HepG2 (cell line): ENCODE results near the gene MIF4GD. TPM values are rescaled to one million over a fixed set of nuclear protein-coding genes. Genes with fewer than 3 reads are reported as not detected.

Experiments
- AGO1 ChIP-seq: fragments of 200-400 bp; formaldehyde crosslinking; IDR thresholded peaks from 2 replicates; pipeline ENCODE4 v1.6.1; 2017; ENCODE audit warnings: mild to moderate bottlenecking, low read depth, low read length, moderate library complexity; ENCODE audit not compliant: poor library complexity, severe bottlenecking
- CBX1 ChIP-seq: IDR thresholded peaks from one replicate; pipeline ENCODE4 v1.6.1; 2016; ENCODE audit warnings: antibody characterized with exemption, low read depth
- CREM ChIP-seq, 2 experiments: sonication (generic) in 1 of 2; formaldehyde crosslinking in 1 of 2; IDR thresholded peaks; 2 replicates each; pipeline versions ENCODE4 v1.4.0 to v1.6.1; 2016 to 2020; ENCODE audit warnings: antibody characterized with exemption in 1 of 2, mild to moderate bottlenecking in 1 of 2, missing genetic modification reagents in 1 of 2
- EEA1 ChIP-seq: sonication (generic); formaldehyde crosslinking; IDR thresholded peaks from 2 replicates; pipeline ENCODE4 v1.5.1; 2020; ENCODE audit warnings: mild to moderate bottlenecking, missing genetic modification reagents, borderline replicate concordance
- GABPB1 ChIP-seq: IDR thresholded peaks from 2 replicates; pipeline ENCODE4 v1.6.1; 2016; ENCODE audit warnings: mild to moderate bottlenecking, missing genetic modification reagents, moderate library complexity, missing compliant biosample characterization
- MAFF ChIP-seq: IDR thresholded peaks from 2 replicates; pipeline ENCODE4 v1.6.1; 2011; ENCODE audit warnings: low read depth, low read length, improper control_type of control experiment
- MED1 ChIP-seq: sonication (generic); formaldehyde crosslinking; IDR thresholded peaks from 2 replicates; pipeline ENCODE4 v1.4.0; 2020; ENCODE audit warnings: missing genetic modification reagents
- NR2C2 ChIP-seq: sonication (generic); formaldehyde crosslinking; IDR thresholded peaks from 2 replicates; pipeline ENCODE4 v1.4.0; 2020; ENCODE audit warnings: missing genetic modification reagents, mild to moderate bottlenecking, moderate library complexity, borderline replicate concordance
- PHB2 ChIP-seq: fragments of 450-650 bp; IDR thresholded peaks from 2 replicates; pipeline ENCODE4 v1.6.1; 2018; ENCODE audit not compliant: partially characterized antibody
- PHF20 ChIP-seq: sonication (generic); formaldehyde crosslinking; IDR thresholded peaks from 2 replicates; pipeline ENCODE4 v1.5.0; 2020; ENCODE audit warnings: mild to moderate bottlenecking, missing genetic modification reagents
- TAF15 ChIP-seq: fragments of 200-400 bp; formaldehyde crosslinking; IDR thresholded peaks from one replicate; pipeline ENCODE4 v1.6.1; 2018; ENCODE audit warnings: mild to moderate bottlenecking, low read depth, low read length; ENCODE audit not compliant: poor library complexity, severe bottlenecking
- TCF7L2 ChIP-seq: IDR thresholded peaks from 2 replicates; pipeline ENCODE4 v1.6.1; 2011; ENCODE audit warnings: mild to moderate bottlenecking, low read depth, low read length, moderate library complexity
- TEAD2 ChIP-seq: sonication (generic); formaldehyde crosslinking; IDR thresholded peaks from 2 replicates; pipeline ENCODE4 v1.9.0; 2021; ENCODE audit warnings: missing genetic modification reagents
- ZNF839 ChIP-seq: sonication (generic); formaldehyde crosslinking; IDR thresholded peaks from 2 replicates; pipeline ENCODE4 v1.4.0; 2020; ENCODE audit warnings: missing genetic modification reagents, mild to moderate bottlenecking, borderline replicate concordance
- polyA plus RNA-seq, 8 experiments: library from polyadenylated mRNA; depleted of rRNA in 3 of 8; stranded (reverse) in 7 of 8; unstranded in 1 of 8; fragments of >200 nt; fragmentation: Illumina TruSeq in 4 of 8; extraction: Trizol in 4 of 8; gene quantifications; 2 replicates each; pipeline versions ENCODE4 v1.2.1 to v1.2.3, GENCODE V29; 2011 to 2016; ENCODE audit warnings: low read depth in 4 of 8, missing spikeins in 1 of 8, mixed read lengths in 1 of 8; ENCODE audit not compliant: insufficient read depth in 1 of 8
- total RNA-seq, 5 experiments: library from RNA; depleted of rRNA; stranded (reverse); fragments of >200 nt; fragmentation: Illumina TruSeq; extraction: Trizol; gene quantifications; 2 replicates each; pipeline ENCODE4 v1.2.3, GENCODE V29; 2016; ENCODE audit warnings: low read depth in 1 of 5
- TF ChIP-seq, protein P1 (sequence below): sonication (generic); formaldehyde crosslinking; IDR thresholded peaks from 2 replicates; pipeline ENCODE4 v1.4.0; 2020; ENCODE audit warnings: low read depth, mild to moderate bottlenecking, missing genetic modification reagents
- TF ChIP-seq, protein P2 (sequence below): sonication (generic); formaldehyde crosslinking; IDR thresholded peaks from 2 replicates; pipeline ENCODE4 v1.9.0; 2022; ENCODE audit warnings: low read depth, missing genetic modification reagents
- TF ChIP-seq, protein P3 (sequence below): sonication (generic); formaldehyde crosslinking; conservative IDR thresholded peaks from 2 replicates; pipeline ENCODE4 v1.8.0; 2022; ENCODE audit warnings: low read depth, missing genetic modification reagents
- TF ChIP-seq, protein P4 (sequence below): sonication (generic); formaldehyde crosslinking; IDR thresholded peaks from 2 replicates; pipeline ENCODE4 v1.4.0; 2020; ENCODE audit warnings: mild to moderate bottlenecking, missing genetic modification reagents

The MIF4GD gene
- total and polyA plus RNA-seq, 2 of the 13 experiments (the other 11 are each of a cell fraction or from before 2014, with no cell fraction given), result 14.0 to 28.0 TPM

DNA sequence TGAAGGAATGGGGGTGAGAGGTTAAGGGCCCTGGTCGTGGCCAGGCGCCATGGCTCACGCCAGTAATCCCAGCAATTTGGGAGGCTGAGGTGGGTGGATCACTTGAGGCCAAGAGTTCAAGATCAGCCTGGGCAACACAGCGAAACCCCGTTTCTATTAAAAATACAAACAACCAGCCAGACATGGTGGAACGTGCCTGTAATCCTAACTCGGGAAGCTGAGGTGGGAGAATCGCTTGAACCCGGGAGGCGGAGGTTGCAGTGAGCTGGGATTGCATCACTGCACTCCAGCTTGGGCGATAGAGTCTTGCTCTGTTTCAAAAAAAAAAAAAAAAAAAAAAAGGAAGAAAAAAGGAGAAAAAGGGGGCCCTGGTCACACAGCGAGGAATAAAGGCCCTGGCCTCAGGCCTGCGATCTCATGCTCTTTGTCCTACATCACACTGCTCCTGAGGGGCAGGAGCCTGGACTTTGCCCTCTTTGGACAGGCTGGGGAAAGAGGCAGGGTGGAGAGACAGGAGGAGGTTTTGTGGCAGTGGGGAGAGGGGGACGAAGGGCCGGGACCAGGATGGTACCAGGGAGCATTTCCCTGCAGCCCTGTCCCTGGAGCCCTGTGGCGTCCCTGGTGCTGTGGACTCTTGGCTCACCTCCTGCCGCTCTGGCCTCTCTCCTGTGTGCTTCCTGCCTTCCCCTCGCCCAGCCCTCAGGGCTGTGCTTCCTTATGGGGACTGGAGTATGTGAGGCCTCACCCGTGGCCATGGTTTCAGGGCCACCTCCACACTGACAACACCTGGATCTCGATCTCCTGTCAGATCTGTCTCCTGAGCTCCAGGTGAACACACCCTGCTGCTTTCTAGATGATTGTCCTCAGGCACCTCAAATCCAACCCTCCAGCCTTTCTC, 38.0 kb upstream of the MIF4GD start (continued):
- TF ChIP-seq, protein P1, sequence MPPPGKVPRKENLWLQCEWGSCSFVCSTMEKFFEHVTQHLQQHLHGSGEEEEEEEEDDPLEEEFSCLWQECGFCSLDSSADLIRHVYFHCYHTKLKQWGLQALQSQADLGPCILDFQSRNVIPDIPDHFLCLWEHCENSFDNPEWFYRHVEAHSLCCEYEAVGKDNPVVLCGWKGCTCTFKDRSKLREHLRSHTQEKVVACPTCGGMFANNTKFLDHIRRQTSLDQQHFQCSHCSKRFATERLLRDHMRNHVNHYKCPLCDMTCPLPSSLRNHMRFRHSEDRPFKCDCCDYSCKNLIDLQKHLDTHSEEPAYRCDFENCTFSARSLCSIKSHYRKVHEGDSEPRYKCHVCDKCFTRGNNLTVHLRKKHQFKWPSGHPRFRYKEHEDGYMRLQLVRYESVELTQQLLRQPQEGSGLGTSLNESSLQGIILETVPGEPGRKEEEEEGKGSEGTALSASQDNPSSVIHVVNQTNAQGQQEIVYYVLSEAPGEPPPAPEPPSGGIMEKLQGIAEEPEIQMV (CRISPR knock-in tag), result peak; percentile 74; the same call in 1 of the 2 replicates
- TF ChIP-seq CBX1 (peak; percentile 23), MED1 (peak; percentile 44), NR2C2 (peak; percentile 78; the same call in 1 of the 2 replicates), EEA1 (CRISPR knock-in tag) (peak; percentile 60; the same call in 1 of the 2 replicates), GABPB1 (CRISPR knock-in tag) (peak; percentile 66), CREM (IDR thresholded peaks at IDR 0.05) (peak; percentile 69; the same call in 1 of the 2 replicates), CREM (CRISPR knock-in tag; IDR thresholded peaks at IDR 0.05) (no peak), PHB2 (no peak), TAF15 (no peak), MAFF (no peak), AGO1 (peak; percentile 58), ZNF839 (CRISPR knock-in tag) (0 out of 2 replicates have a peak, but pooled peaks have one; percentile 47), TCF7L2 (no peak), PHF20 (peak; percentile 48; the same call in 1 of the 2 replicates), TEAD2 (CRISPR knock-in tag) (no peak; the same call in 1 of the 2 replicates)
- TF ChIP-seq, protein P2, sequence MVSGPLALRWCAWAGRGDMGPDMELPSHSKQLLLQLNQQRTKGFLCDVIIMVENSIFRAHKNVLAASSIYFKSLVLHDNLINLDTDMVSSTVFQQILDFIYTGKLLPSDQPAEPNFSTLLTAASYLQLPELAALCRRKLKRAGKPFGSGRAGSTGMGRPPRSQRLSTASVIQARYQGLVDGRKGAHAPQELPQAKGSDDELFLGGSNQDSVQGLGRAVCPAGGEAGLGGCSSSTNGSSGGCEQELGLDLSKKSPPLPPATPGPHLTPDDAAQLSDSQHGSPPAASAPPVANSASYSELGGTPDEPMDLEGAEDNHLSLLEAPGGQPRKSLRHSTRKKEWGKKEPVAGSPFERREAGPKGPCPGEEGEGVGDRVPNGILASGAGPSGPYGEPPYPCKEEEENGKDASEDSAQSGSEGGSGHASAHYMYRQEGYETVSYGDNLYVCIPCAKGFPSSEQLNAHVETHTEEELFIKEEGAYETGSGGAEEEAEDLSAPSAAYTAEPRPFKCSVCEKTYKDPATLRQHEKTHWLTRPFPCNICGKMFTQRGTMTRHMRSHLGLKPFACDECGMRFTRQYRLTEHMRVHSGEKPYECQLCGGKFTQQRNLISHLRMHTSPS (CRISPR knock-in tag), result peak; percentile 64
- TF ChIP-seq, protein P3, sequence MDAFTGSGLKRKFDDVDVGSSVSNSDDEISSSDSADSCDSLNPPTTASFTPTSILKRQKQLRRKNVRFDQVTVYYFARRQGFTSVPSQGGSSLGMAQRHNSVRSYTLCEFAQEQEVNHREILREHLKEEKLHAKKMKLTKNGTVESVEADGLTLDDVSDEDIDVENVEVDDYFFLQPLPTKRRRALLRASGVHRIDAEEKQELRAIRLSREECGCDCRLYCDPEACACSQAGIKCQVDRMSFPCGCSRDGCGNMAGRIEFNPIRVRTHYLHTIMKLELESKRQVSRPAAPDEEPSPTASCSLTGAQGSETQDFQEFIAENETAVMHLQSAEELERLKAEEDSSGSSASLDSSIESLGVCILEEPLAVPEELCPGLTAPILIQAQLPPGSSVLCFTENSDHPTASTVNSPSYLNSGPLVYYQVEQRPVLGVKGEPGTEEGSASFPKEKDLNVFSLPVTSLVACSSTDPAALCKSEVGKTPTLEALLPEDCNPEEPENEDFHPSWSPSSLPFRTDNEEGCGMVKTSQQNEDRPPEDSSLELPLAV (CRISPR knock-in tag), result no peak
- TF ChIP-seq, protein P4, sequence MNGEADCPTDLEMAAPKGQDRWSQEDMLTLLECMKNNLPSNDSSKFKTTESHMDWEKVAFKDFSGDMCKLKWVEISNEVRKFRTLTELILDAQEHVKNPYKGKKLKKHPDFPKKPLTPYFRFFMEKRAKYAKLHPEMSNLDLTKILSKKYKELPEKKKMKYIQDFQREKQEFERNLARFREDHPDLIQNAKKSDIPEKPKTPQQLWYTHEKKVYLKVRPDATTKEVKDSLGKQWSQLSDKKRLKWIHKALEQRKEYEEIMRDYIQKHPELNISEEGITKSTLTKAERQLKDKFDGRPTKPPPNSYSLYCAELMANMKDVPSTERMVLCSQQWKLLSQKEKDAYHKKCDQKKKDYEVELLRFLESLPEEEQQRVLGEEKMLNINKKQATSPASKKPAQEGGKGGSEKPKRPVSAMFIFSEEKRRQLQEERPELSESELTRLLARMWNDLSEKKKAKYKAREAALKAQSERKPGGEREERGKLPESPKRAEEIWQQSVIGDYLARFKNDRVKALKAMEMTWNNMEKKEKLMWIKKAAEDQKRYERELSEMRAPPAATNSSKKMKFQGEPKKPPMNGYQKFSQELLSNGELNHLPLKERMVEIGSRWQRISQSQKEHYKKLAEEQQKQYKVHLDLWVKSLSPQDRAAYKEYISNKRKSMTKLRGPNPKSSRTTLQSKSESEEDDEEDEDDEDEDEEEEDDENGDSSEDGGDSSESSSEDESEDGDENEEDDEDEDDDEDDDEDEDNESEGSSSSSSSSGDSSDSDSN (CRISPR knock-in tag), result peak; percentile 95
